Activated naive CD8-positive, alpha-beta T cell treated with anti-CD3 and anti-CD28 coated beads, Interleukin-2, amount 10 ng/mL, durations not matched to agents 7 days and 5 days (primary cell): ENCODE measurements around the gene ZNF132. TPM values are rescaled to one million over a fixed set of nuclear protein-coding genes. Genes with fewer than 3 reads are reported as not detected.
"Not testable (repeated sequence)": the region's sequence is repeated elsewhere in the genome, so short reads cannot be mapped to it uniquely, and the experiment has no call there.

Experiments used
- ATAC-seq: fragments of 150-1000 bp; cut with Tn5 transposase; one replicate; pipeline ENCODE4 v1.10.0; 2021; ENCODE audit warnings: low read depth, moderate library complexity
- POLR2A ChIA-PET: fragments of 350-600 bp; sonication (Branson Sonifier 250); formaldehyde crosslinking; loops from one replicate; lab custom pipeline; 2021; ENCODE audit warnings: antibody characterized with exemption; lab: Charles Lee
- DNase-seq: peaks from one replicate; pipeline ENCODE4 v3.0.0; 2021
- H3K27ac Mint-ChIP-seq: one replicate; pipeline ENCODE4 v1.8.0; 2022; ENCODE audit warnings: mild to moderate bottlenecking, mixed read lengths
- H3K27me3 Mint-ChIP-seq: one replicate; pipeline ENCODE4 v1.8.0; 2022; ENCODE audit warnings: mild to moderate bottlenecking, moderate library complexity, mixed read lengths
- H3K36me3 Mint-ChIP-seq: one replicate; pipeline ENCODE4 v1.8.0; 2021; ENCODE audit warnings: mild to moderate bottlenecking, mixed read lengths
- H3K4me1 Mint-ChIP-seq: one replicate; pipeline ENCODE4 v1.8.0; 2021; ENCODE audit warnings: mixed read lengths
- H3K4me3 Mint-ChIP-seq: one replicate; pipeline ENCODE4 v1.8.0; 2022; ENCODE audit warnings: mild to moderate bottlenecking, moderate library complexity, mixed read lengths
- H3K9me3 Mint-ChIP-seq: one replicate; pipeline ENCODE4 v1.8.0; 2021; ENCODE audit warnings: mixed read lengths
- total RNA-seq, 2 experiments: library from RNA; stranded (reverse); gene quantifications; one replicate each; pipeline ENCODE4 v1.2.3, GENCODE V29; 2021

The ZNF132 gene
- total RNA-seq, 2 experiments from 2014 or later, result 7.3 to 7.4 TPM

DNA sequence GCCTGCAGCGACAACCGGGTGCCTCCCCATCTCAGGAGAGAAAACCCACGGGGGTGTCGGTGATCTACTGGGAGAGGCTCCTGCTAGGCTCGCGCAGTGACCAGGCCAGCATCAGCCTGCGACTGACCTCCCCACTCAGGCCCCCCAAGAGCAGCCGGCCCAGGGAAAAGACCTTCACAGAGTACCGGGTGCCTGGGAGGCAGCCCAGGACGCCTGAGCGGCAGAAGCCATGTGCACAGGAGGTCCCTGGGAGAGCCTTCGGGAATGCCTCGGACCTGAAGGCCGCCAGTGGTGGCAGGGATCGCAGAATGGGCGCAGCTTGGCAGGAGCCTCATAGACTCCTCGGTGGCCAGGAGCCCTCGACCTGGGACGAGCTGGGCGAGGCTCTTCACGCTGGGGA, 15.4 kb upstream of the ZNF132 start:
- POLR2A ChIA-PET, result no interaction called here
- H3K27ac Mint-ChIP-seq, result no peak overlapping the region
- no peaks in the 10 kb centered on the region for H3K27me3 Mint-ChIP-seq

DNA sequence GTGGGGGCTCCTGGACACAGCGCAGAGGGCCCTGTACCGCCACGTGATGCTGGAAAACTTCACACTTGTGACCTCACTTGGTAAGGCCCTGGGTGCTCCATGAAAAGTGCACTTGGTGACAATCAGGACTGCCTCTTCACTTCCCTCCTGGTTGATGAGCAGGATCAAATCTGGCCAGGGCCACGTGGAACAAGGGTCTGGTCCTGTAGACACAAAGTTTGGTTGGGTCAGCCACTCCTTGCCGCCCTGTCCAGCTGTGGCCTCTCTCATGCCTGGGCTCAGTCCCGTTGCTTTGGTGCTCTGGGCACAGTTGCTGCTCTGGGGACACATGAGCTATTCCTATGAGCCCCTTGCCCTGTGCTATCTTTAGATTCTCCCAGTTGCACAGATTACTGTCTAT, 13.8 kb upstream of the ZNF132 start:
- Mint-ChIP-seq H3K9me3 (peaks cover 6% of the 10 kb centered on the region), H3K4me3 (peak overlapping the region; percentile 5), H3K27ac (no peak overlapping the region), H3K27me3 (peaks cover 3% of the 10 kb centered on the region), H3K36me3 (peaks cover 11% of the 10 kb centered on the region), H3K4me1 (peaks cover 12% of the 10 kb centered on the region)
- POLR2A ChIA-PET, result no interaction called here
- no peak for ATAC-seq
- no peak for DNase-seq

More for the DNA sequence above, 15.4 kb upstream of the ZNF132 start:
- ATAC-seq (no peak), DNase-seq (no peak)
- Mint-ChIP-seq H3K36me3 (peaks cover 13% of the 10 kb centered on the region), H3K9me3 (no peaks in the 10 kb centered on the region), H3K4me3 (no peak overlapping the region), H3K4me1 (peaks cover 12% of the 10 kb centered on the region)

- DNase-seq (peak; percentile 95), ATAC-seq (peak; percentile 97)
- peak within 1 kb of the TSS; percentile 87 for H3K4me3 Mint-ChIP-seq
- peaks cover 12% of the 10 kb centered on the region for H3K4me1 Mint-ChIP-seq
- peaks cover 6% of the 10 kb centered on the region for H3K27me3 Mint-ChIP-seq
- H3K36me3 Mint-ChIP-seq, result peaks cover 7% of the 10 kb centered on the region
- POLR2A ChIA-PET, result interaction anchor here (0.8 to 1.5 kb wide), 7 partner anchors 11 to 222 kb away, joined by 3 to 5 read pairs (median 4); partner anchors contain the start of genes CHMP2A, ZBTB45, ZNF132 and ZNF497
- peaks cover 13% of the 10 kb centered on the region for H3K9me3 Mint-ChIP-seq
- peak within 1 kb of the TSS; percentile 22 for H3K27ac Mint-ChIP-seq
Measured at GRCh38 chr19:58451358-58452101, 11.6 kb upstream of the ZNF132 start, which contains the start of gene ZNF324B. ZNF324B (plus strand) TSS chr19:58451622; CDS start chr19:58453702, 2,080 bp downstream.

DNA sequence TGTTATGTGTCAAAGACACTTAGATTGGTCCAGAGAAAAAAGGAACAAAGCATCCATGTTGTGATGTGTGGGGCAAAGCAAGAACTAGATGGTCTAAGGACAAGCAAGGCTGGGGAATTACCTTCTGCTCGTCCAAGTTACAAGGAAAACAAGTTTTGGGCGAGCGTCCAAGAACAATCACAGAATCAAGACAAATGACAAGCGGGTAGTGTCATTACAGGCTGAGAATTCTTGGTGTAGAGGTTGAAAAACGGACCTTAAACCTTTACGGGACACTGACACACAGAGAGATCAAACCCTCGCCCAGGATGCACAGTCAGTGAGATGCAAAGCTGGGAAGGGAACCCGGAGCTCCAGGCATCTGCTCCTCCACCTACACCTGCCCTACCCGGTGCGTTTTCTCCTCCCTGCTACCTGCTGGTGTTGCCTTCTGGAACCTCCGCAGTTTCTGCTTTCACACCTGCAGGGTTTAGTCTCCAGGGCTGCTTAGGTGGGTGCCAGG, 11.0 kb upstream of the ZNF132 start:
- H3K27ac Mint-ChIP-seq, result no peak overlapping the region
- peaks cover 13% of the 10 kb centered on the region for H3K9me3 Mint-ChIP-seq
- no peak for DNase-seq
- peaks cover 7% of the 10 kb centered on the region for H3K36me3 Mint-ChIP-seq
- POLR2A ChIA-PET, result interaction anchor here (0.8 to 1.5 kb wide), 7 partner anchors 10 to 222 kb away, joined by 3 to 5 read pairs (median 4); partner anchors contain the start of genes CHMP2A, ZBTB45, ZNF132 and ZNF497
- H3K4me3 Mint-ChIP-seq, result peak overlapping the region; percentile 87
- H3K27me3 Mint-ChIP-seq, result peaks cover 7% of the 10 kb centered on the region
- H3K4me1 Mint-ChIP-seq, result peaks cover 12% of the 10 kb centered on the region
- ATAC-seq, result no peak

DNA sequence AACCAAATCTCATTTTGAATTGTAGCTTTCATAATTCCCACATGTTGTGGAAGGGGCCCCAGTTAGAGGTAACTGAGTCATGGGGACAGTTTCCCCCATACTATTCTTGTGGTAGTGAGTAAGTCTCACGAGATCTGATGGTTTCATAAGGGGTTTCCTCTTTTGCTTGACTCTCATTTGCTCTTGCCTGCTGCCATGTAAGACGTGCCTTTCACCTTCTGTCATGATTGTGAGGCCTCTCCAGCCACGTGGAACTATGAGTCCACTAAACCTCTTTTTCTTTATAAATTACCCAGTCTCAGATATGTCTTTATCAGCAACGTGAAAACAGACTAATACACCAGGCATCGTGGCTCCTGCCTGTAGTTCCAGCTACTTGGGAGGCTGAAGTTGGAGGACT, 10.0 kb upstream of the ZNF132 start:
- H3K36me3 Mint-ChIP-seq, H3K4me3 Mint-ChIP-seq, H3K27ac Mint-ChIP-seq, DNase-seq, ATAC-seq, POLR2A ChIA-PET, H3K27me3 Mint-ChIP-seq: not testable (repeated sequence)
- Mint-ChIP-seq H3K4me1 (peaks cover 12% of the 10 kb centered on the region), H3K9me3 (peaks cover 13% of the 10 kb centered on the region)

- H3K36me3 Mint-ChIP-seq, DNase-seq, ATAC-seq, H3K27ac Mint-ChIP-seq, H3K27me3 Mint-ChIP-seq, H3K4me3 Mint-ChIP-seq, POLR2A ChIA-PET: not testable (repeated sequence)
- Mint-ChIP-seq H3K9me3 (peaks cover 15% of the 10 kb centered on the region), H3K4me1 (peaks cover 12% of the 10 kb centered on the region)
Measured at GRCh38 chr19:58448860-58449259, 8.9 kb upstream of the ZNF132 start.

DNA sequence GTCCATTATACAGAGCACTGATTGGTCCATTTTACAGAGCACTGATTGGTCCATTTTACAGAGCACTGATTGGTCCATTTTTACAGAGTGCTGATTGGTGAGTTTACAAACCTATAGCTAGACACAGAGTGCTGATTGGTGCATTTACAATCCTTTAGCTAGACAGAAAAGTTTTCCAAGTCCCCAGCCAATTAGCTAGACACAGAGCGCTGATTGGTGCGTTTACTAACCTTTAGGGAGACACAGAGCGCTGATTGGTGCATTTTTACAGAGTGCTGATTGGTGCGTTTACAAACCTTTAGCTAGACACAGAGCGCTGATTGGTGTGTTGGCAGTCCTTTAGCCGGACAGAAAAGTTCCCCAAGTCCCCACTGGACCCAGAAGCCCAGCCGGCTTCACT, 3.0 kb upstream of the ZNF132 start:
- Mint-ChIP-seq H3K4me1 (peaks cover 18% of the 10 kb centered on the region), H3K9me3 (peaks cover 23% of the 10 kb centered on the region), H3K36me3 (peaks cover 17% of the 10 kb centered on the region)
- not testable (repeated sequence) for H3K4me3 Mint-ChIP-seq, H3K27me3 Mint-ChIP-seq, DNase-seq, ATAC-seq, H3K27ac Mint-ChIP-seq
- POLR2A ChIA-PET, result interaction anchor here (0.9 kb wide), 1 partner anchor 23 kb away, joined by 3 read pairs; the partner anchor contains the start of gene ZNF324

- DNase-seq, result no peak
- peak overlapping the region; percentile 96 for H3K27ac Mint-ChIP-seq
- H3K36me3 Mint-ChIP-seq, result peaks cover 38% of the 10 kb centered on the region
- ATAC-seq, result peak; percentile 1
- H3K9me3 Mint-ChIP-seq, result peaks cover 35% of the 10 kb centered on the region
- POLR2A ChIA-PET, result interaction anchor here (0.6 to 1.3 kb wide), 7 partner anchors 11 to 212 kb away, joined by 3 to 5 read pairs (median 3); partner anchors contain the start of genes CHMP2A, ZNF324B, ZNF544 and ZNF584
- H3K27me3 Mint-ChIP-seq, result no peaks in the 10 kb centered on the region
- H3K4me1 Mint-ChIP-seq, result peaks cover 21% of the 10 kb centered on the region
- H3K4me3 Mint-ChIP-seq, result peak overlapping the region; percentile 98
Measured at GRCh38 chr19:58440556-58440955, 603 bp upstream of the ZNF132 start.

GRCh38 chr19:58434217-58434616, 5.7 kb downstream of the ZNF132 start:
- no peak overlapping the region for H3K4me3 Mint-ChIP-seq
- peaks cover 85% of the 10 kb centered on the region for H3K36me3 Mint-ChIP-seq
- H3K4me1 Mint-ChIP-seq, result peaks cover 9% of the 10 kb centered on the region
- H3K27ac Mint-ChIP-seq, result no peak overlapping the region
- H3K27me3 Mint-ChIP-seq, result no peaks in the 10 kb centered on the region
- H3K9me3 Mint-ChIP-seq, result peaks cover 45% of the 10 kb centered on the region
- POLR2A ChIA-PET, result interaction anchor here (1.1 kb wide), 1 partner anchor 12 kb away, joined by 3 read pairs; no protein-coding TSS in a partner anchor
- ATAC-seq (no peak), DNase-seq (no peak)

DNA sequence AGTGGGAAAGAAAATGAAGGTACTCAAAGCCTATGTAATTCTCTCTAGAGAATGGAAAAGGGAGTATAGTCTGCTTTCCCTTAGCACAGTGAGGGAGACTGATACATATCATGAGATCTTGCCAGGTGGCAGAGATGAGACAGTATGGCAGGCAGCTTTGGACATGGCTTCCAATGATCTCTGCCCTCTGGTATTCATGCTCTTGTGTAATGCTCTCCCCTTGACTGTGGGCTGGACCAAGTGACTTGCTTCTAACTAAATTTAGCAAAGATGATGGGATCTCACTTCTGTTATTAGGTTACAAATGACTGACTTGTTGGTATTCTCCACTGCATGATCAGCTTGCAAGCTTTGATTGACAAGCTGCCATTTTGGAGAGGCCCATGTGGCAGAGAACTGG, 10.2 kb downstream of the ZNF132 start:
- POLR2A ChIA-PET, result no interaction called here
- Mint-ChIP-seq H3K27me3 (no peaks in the 10 kb centered on the region), H3K36me3 (peaks cover 50% of the 10 kb centered on the region), H3K4me3 (no peak overlapping the region), H3K9me3 (peaks cover 21% of the 10 kb centered on the region), H3K4me1 (no peaks in the 10 kb centered on the region), H3K27ac (no peak overlapping the region)
- no peak for DNase-seq
- ATAC-seq, result no peak

DNA sequence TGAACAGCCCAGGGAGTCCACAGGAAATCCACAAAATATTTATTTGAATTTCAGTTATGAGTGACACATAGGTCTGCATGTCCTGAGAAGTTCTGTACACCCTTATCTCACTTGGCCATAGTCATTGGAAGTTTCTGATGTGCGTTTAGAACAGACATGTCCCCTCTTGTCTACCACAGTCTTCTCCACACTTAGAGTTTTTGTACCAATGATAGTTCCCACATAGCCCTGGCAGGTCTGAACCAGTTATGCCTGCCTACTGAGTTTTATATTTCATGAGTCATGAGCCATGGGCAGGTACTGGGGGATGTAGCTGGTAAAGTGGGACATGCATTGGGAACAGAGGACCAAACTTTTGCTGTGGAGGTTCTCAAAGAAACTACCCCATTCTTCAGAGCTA, 11.3 kb downstream of the ZNF132 start:
- Mint-ChIP-seq H3K27ac (no peak overlapping the region), H3K27me3 (no peaks in the 10 kb centered on the region), H3K9me3 (peaks cover 18% of the 10 kb centered on the region), H3K4me3 (no peak overlapping the region), H3K4me1 (no peaks in the 10 kb centered on the region), H3K36me3 (peaks cover 43% of the 10 kb centered on the region)
- DNase-seq (no peak), ATAC-seq (no peak)
- POLR2A ChIA-PET, result no interaction called here

DNA sequence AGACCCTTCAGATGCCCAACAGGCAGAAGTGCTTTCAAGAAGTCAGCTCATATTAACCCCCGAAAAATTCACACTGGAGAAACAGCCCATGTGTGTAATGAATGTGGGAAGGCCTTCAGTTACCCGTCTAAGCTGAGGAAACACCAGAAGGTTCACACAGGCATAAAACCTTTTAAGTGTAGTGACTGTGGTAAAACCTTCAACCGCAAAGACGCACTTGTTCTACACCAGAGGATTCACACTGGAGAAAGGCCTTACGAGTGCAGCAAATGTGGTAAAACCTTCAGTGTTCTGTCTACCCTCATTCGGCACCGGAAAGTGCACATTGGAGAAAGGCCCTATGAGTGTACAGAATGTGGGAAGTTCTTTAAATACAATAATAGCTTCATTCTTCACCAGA, 22.9 kb downstream of the ZNF132 start:
- Mint-ChIP-seq H3K36me3 (peaks cover 50% of the 10 kb centered on the region), H3K27ac (no peak overlapping the region), H3K27me3 (no peaks in the 10 kb centered on the region), H3K4me3 (no peak overlapping the region), H3K4me1 (no peaks in the 10 kb centered on the region), H3K9me3 (peaks cover 6% of the 10 kb centered on the region)
- no peak for DNase-seq
- POLR2A ChIA-PET, result no interaction called here
- no peak for ATAC-seq

DNA sequence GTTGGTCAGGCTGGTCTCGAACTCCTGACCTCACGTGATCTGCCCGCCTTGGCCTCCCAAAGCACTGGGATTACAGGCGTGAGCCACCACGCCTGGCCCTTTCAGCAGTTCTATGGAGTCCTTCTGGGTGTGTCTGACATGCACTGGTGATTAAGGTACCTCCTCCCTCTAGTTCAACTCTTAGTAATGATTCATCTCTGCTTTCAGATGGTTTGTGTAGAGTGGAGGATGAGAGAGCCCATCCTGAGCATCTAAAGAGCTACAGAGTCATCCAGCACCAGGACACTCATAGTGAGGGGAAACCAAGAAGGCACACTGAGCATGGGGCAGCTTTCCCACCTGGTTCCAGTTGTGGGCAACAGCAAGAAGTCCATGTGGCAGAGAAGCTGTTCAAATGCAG, 23.3 kb downstream of the ZNF132 start:
- H3K9me3 Mint-ChIP-seq, result peaks cover 6% of the 10 kb centered on the region
- H3K27me3 Mint-ChIP-seq, result no peaks in the 10 kb centered on the region
- no peaks in the 10 kb centered on the region for H3K4me1 Mint-ChIP-seq
- H3K36me3 Mint-ChIP-seq, result peaks cover 49% of the 10 kb centered on the region
- no peak overlapping the region for H3K4me3 Mint-ChIP-seq
- no peak overlapping the region for H3K27ac Mint-ChIP-seq
- POLR2A ChIA-PET, result no interaction called here
- DNase-seq (no peak), ATAC-seq (no peak)
